Measurements from ENCODE around the gene HSD11B1L. TPM values are rescaled to one million over a fixed set of nuclear protein-coding genes. Genes with fewer than 3 reads are reported as not detected.

The HSD11B1L gene
- total RNA-seq, 1 experiment from 2014 or later = 6.0 TPM

- Histone ChIP-seq H3K9ac (ENCODE audit: low read length) (no peak overlapping the region), H3K4me3 (replicated peaks in 1 of 2; ENCODE audit: low read depth in 1 of 2, low read length in 2 of 2) (no peak overlapping the region), H3K4me1 (ENCODE audit: control insufficient read depth in 1 of 2, insufficient read depth in 2 of 2, low read length in 2 of 2) (peaks cover 5 to 17% of the 10 kb centered on the region in 2 experiments; a peak in 2 of 4 replicates), H3K27ac (ENCODE audit: low read depth, low read length) (no peak overlapping the region), H2AFZ (ENCODE audit: low read depth, low read length, poor library complexity, severe bottlenecking) (no peak overlapping the region), H3K36me3 (ENCODE audit: control insufficient read depth in 1 of 2, insufficient read depth in 2 of 2, low read length in 2 of 2) (no peaks in the 10 kb centered on the region), H3K9me2 (ENCODE audit: insufficient read depth) (no peaks in the 10 kb centered on the region), H3K27me3 (ENCODE audit: insufficient read depth, low read length) (no peaks in the 10 kb centered on the region), H4K20me1 (ENCODE audit: insufficient read depth) (no peaks in the 10 kb centered on the region), H3K4me2 (ENCODE audit: low read length) (no peak overlapping the region), H3K9me3 (ENCODE audit: control insufficient read depth in 1 of 2, insufficient read depth in 1 of 2, low read depth in 1 of 2, low read length in 2 of 2) (no peaks in the 10 kb centered on the region), H3K79me2 (ENCODE audit: insufficient read depth, low read length) (peaks cover 12% of the 10 kb centered on the region)
- CTCF ChIA-PET = interaction anchor here (1.0 kb wide), 1 partner anchor 11 kb away, joined by 3 read pairs; no protein-coding TSS in a partner anchor
- RAD21 ChIA-PET (ENCODE audit: low non-redundant PET in 1 of 2, low total read pairs in 2 of 2, uncharacterized antibody in 2 of 2, unreplicated experiment in 2 of 2) = interaction anchor here in 1 of 2 experiments (0.8 kb wide), 1 partner anchor 13 kb away, joined by 3 read pairs; no protein-coding TSS in a partner anchor
- BruUV-seq (replicated peaks) = no TSS peak
- intact Hi-C loops (cut with micrococcal nuclease) = no loop called here
- DNase-seq (ENCODE audit: low read depth, low spot score) (no peak), ATAC-seq (no peak)
- POLR2A ChIA-PET = no interaction called here
- no peak for TF ChIP-seq YY1 (IDR thresholded peaks at IDR 0.05; ENCODE audit: extremely low read depth, insufficient replicate concordance, low read depth, low read length)
- no peak for TF ChIP-seq ATF3 (IDR thresholded peaks at IDR 0.05)
- no peak for TF ChIP-seq JUND (IDR thresholded peaks at IDR 0.05)
- TF ChIP-seq EZH2phosphoT487 (IDR thresholded peaks at IDR 0.05; ENCODE audit: borderline replicate concordance) = no peak
- no peak for TF ChIP-seq ZBTB33 (IDR thresholded peaks at IDR 0.05; ENCODE audit: extremely low read depth, insufficient replicate concordance, low read length)
- TF ChIP-seq SIN3A (IDR thresholded peaks at IDR 0.05; ENCODE audit: low read depth) = no peak
- TF ChIP-seq ELF1 (IDR thresholded peaks at IDR 0.05; ENCODE audit: borderline replicate concordance, low read depth) = no peak
- TF ChIP-seq, protein P1, sequence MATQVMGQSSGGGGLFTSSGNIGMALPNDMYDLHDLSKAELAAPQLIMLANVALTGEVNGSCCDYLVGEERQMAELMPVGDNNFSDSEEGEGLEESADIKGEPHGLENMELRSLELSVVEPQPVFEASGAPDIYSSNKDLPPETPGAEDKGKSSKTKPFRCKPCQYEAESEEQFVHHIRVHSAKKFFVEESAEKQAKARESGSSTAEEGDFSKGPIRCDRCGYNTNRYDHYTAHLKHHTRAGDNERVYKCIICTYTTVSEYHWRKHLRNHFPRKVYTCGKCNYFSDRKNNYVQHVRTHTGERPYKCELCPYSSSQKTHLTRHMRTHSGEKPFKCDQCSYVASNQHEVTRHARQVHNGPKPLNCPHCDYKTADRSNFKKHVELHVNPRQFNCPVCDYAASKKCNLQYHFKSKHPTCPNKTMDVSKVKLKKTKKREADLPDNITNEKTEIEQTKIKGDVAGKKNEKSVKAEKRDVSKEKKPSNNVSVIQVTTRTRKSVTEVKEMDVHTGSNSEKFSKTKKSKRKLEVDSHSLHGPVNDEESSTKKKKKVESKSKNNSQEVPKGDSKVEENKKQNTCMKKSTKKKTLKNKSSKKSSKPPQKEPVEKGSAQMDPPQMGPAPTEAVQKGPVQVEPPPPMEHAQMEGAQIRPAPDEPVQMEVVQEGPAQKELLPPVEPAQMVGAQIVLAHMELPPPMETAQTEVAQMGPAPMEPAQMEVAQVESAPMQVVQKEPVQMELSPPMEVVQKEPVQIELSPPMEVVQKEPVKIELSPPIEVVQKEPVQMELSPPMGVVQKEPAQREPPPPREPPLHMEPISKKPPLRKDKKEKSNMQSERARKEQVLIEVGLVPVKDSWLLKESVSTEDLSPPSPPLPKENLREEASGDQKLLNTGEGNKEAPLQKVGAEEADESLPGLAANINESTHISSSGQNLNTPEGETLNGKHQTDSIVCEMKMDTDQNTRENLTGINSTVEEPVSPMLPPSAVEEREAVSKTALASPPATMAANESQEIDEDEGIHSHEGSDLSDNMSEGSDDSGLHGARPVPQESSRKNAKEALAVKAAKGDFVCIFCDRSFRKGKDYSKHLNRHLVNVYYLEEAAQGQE (IDR thresholded peaks at IDR 0.05; ENCODE audit: low read depth) = no peak
Measured at GRCh38 chr19:5678071-5678718, 2.6 kb upstream of the HSD11B1L start.
